Thoracic aorta (tissue), 2 donors: Measurements from ENCODE around the gene PXDN. TPM values are rescaled to one million over a fixed set of nuclear protein-coding genes. Genes with fewer than 3 reads are reported as not detected.

ENCODE experiments used
- ATAC-seq: fragments of 150-250 bp; one replicate; pipeline ENCODE4 v1.8.0; 2017; ENCODE audit warnings: low read depth; ENCODE audit not compliant: insufficient number of reproducible peaks, low FRiP score
- DNase-seq: peaks from one replicate; pipeline ENCODE4 v3.0.0-alpha.2; 2020; ENCODE audit warnings: low spot score
- H3K27ac ChIP-seq, 2 donors: fragments of 200-600 bp; sonication (generic); 1 replicate in 1 of 2; 2 replicates in 1 of 2; pipeline ENCODE4 v1.5.1; 2016; ENCODE audit warnings: mild to moderate bottlenecking in 2 of 2, moderate library complexity in 2 of 2
- H3K27me3 ChIP-seq: fragments of 200-600 bp; sonication (generic); replicated peaks from 2 replicates; pipeline ENCODE4 v1.6.0; 2016; ENCODE audit warnings: mild to moderate bottlenecking; ENCODE audit not compliant: insufficient read depth
- H3K36me3 ChIP-seq: fragments of 200-600 bp; sonication (generic); one replicate; pipeline ENCODE4 v1.5.1; 2016
- H3K4me1 ChIP-seq, 2 donors: fragments of 200-600 bp; sonication (generic); 1 replicate in 1 of 2; 2 replicates in 1 of 2; pipeline versions ENCODE4 v1.5.1 to v1.6.0; 2016; ENCODE audit warnings: low read depth in 2 of 2, mild to moderate bottlenecking in 1 of 2; ENCODE audit not compliant: control insufficient read depth in 1 of 2
- H3K4me3 ChIP-seq: fragments of 200-600 bp; sonication (generic); 2 replicates; pipeline ENCODE4 v1.5.1; 2016; ENCODE audit warnings: mild to moderate bottlenecking
- H3K9me3 ChIP-seq: fragments of 200-600 bp; sonication (generic); 2 replicates; pipeline ENCODE4 v1.5.1; 2016
- total RNA-seq, 2 donors: library from RNA; depleted of rRNA; stranded (reverse); fragments of >200 nt; gene quantifications; one replicate each; pipeline versions ENCODE4 v1.1.0 to v1.2.3, GENCODE V29; 2016
- TF ChIP-seq, protein P1 (sequence below): fragments of 200-600 bp; sonication (generic); IDR thresholded peaks from one replicate; pipeline ENCODE4 v1.5.1; 2019; ENCODE audit warnings: antibody characterized with exemption

PXDN gene
- total RNA-seq, 2 donors from 2014 or later: 97.5 to 114 TPM

DNA sequence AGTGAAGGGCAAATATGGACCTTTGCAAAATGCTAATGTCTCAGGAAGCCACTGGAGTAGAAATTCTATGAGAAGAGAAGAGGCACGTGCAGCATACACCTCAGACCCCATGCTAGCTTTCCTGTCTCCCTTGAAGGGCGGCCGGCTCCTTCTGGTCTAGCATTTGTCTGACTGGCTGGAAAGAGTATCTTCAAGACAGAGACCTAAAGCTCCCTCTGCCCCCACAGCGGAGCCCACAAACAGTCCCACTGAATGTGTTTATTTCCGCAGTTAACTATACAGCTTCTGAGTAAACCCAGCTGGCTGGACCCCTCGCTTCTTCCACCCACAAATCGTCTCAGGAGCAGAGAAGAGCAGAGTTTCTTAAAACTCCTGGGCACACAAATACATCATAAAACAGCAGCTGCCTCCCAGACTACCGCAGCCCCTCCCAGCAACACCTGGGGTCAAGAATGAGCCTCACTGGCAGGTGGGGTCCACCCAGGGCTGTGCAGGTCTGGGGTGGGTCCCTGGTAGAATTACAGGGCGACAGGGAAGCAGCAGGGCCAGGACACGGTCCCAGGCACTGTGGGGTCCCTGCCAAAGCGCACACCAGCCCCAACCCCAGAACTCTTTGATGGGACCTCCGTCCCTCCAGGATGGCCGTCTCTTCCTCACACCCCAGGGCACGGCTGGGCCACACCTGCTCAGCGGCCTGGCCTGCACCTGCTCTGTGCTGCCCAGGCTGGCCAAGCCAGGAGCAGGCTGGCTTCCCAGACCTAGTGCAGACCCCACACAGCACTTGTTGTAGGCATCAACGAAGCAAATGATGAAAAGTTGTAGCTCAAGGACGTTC lies 103.8 kb downstream of the PXDN start:
- H3K4me3 ChIP-seq: no peak overlapping the region
- no peak for DNase-seq
- H3K9me3 ChIP-seq: no peaks in the 10 kb centered on the region
- TF ChIP-seq, protein P1, sequence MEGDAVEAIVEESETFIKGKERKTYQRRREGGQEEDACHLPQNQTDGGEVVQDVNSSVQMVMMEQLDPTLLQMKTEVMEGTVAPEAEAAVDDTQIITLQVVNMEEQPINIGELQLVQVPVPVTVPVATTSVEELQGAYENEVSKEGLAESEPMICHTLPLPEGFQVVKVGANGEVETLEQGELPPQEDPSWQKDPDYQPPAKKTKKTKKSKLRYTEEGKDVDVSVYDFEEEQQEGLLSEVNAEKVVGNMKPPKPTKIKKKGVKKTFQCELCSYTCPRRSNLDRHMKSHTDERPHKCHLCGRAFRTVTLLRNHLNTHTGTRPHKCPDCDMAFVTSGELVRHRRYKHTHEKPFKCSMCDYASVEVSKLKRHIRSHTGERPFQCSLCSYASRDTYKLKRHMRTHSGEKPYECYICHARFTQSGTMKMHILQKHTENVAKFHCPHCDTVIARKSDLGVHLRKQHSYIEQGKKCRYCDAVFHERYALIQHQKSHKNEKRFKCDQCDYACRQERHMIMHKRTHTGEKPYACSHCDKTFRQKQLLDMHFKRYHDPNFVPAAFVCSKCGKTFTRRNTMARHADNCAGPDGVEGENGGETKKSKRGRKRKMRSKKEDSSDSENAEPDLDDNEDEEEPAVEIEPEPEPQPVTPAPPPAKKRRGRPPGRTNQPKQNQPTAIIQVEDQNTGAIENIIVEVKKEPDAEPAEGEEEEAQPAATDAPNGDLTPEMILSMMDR: no peak
- peaks cover 8 to 26% of the 10 kb centered on the region in 2 donors for H3K4me1 ChIP-seq
- H3K36me3 ChIP-seq: peaks cover 24% of the 10 kb centered on the region
- ATAC-seq: no peak
- no peaks in the 10 kb centered on the region for H3K27me3 ChIP-seq
- no peak overlapping the region for H3K27ac ChIP-seq

DNA sequence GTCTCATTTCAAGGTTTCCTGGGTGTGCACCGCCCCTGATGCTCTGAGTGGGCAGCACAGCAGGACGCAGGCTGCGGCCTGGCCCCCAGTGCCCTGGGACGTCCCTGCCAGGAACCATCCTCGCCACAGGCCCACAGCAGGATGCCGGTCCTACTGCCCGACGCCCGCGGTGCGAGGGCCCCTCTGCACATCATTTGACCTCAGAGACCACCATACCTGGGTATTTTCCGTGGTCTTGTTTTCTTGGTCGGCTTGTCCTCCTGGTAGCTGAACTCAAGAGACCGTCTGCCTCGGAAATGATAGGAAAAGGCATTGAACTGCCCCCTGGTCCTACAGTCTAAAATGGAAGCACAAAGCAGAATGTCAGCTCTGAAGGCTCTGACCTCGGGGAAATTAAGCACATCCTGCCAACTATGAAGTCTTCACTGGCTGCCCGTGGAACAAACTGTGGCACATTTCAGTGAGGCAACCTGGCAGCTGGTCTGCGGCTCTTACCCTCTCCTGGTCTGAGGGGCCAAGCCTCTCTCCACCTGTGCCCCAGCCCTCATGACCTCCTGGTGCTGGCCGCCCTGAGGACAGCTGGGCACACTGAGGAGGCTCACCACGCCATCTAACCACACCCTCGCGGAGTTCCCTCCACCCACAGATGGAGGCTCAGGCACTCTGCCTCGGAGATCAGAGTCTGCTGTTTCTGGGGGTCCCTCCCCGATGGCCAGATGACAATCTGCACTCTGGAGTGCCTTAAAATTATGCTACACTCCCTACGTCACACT lies 105.0 kb downstream of the PXDN start:
- no peak for DNase-seq
- H3K9me3 ChIP-seq: no peaks in the 10 kb centered on the region
- ATAC-seq: no peak
- H3K4me1 ChIP-seq: peaks cover 8 to 26% of the 10 kb centered on the region in 2 donors
- no peak overlapping the region for H3K4me3 ChIP-seq
- H3K27ac ChIP-seq: no peak overlapping the region
- no peaks in the 10 kb centered on the region for H3K27me3 ChIP-seq
- H3K36me3 ChIP-seq: peaks cover 33% of the 10 kb centered on the region
- TF ChIP-seq, protein P1: no peak

DNA sequence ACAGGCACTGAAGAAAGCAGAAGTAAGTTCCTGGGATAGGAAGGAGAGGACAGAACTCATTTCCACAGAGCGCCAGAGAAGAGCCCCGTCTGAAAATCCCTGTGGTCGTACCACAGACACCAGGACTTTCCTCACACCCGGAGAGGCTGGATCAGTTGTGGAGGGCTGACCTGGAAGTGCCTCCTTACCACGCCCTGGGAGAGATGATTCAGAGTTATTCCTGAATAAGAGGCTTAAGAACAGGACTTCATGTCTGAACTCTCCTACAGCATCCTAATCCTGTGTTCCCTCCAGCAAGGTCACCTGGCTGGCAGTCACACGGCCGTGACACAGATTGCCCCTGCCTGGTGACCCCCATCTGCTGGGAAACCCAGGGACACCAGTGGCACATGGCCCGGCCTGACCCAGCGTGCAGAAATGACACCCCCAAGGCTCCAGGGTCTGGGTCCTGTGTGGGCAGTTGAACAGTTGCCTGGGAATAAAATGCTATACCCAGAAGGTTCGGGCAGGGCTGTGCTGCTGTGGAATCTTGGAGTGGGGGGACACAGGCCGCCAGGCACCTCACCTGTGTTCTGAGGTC lies 105.9 kb downstream of the PXDN start:
- Histone ChIP-seq H3K27ac (no peak overlapping the region), H3K9me3 (no peaks in the 10 kb centered on the region), H3K4me3 (no peak overlapping the region), H3K27me3 (no peaks in the 10 kb centered on the region), H3K4me1 (peaks cover 8 to 22% of the 10 kb centered on the region in 2 donors), H3K36me3 (peaks cover 41% of the 10 kb centered on the region)
- DNase-seq: no peak
- no peak for ATAC-seq
- TF ChIP-seq, protein P1: no peak

DNA sequence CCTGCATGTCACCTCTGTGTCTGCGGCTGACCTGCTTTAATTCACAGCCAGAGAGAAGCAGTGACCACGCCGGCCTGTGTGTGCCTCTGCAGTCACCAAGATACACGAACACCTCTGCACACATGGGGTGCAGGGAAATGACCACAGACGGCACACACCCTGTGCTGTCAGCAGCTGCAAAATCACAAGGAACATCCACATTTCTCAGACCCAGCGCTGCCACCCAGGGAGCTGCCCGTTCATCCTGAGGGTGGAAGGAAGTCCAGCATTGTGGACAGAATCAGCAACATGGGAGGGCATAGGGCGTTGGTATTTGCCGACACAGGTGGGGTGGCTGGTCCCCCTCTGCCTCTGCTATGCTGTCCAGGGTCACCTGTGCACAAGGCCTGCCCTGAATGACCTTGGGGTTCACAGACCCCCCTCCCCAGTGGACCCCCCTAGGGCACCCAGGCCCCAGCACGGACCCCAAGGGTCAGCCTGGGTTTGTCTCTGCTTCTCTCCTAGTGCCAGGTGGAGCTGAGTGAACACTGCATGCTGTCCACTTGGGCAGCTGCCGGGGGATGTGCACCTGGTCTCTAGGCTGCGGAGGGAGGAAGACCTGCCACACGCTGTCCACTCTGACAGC lies 107.4 kb downstream of the PXDN start:
- TF ChIP-seq, protein P1: no peak
- no peak overlapping the region for H3K27ac ChIP-seq
- no peak for DNase-seq
- ATAC-seq: no peak
- H3K27me3 ChIP-seq: no peaks in the 10 kb centered on the region
- H3K36me3 ChIP-seq: peaks cover 46% of the 10 kb centered on the region
- H3K4me3 ChIP-seq: no peak overlapping the region
- H3K9me3 ChIP-seq: no peaks in the 10 kb centered on the region
- H3K4me1 ChIP-seq: peaks cover 5 to 13% of the 10 kb centered on the region in 2 donors
